Measurements from ENCODE around the gene SLC9B2.
"Not testable (repeated sequence)": the region's sequence is repeated elsewhere in the genome, so short reads cannot be mapped to it uniquely, and the experiment has no call there.

The SLC9B2 gene

GRCh38 chr4:103018391-103019307 lies 57.9 kb downstream of the SLC9B2 start:
- no peak for DNase-seq

- no peak for DNase-seq
Measured at GRCh38 chr4:103012551-103012950, 64.0 kb downstream of the SLC9B2 start.

GRCh38 chr4:103012060-103012459 lies 64.5 kb downstream of the SLC9B2 start:
- no peak for DNase-seq

GRCh38 chr4:103011378-103012025 lies 65.1 kb downstream of the SLC9B2 start:
- DNase-seq, result no peak

GRCh38 chr4:103010804-103011203 lies 65.8 kb downstream of the SLC9B2 start:
- DNase-seq, result no peak

GRCh38 chr4:103008875-103009729 lies 67.5 kb downstream of the SLC9B2 start:
- DNase-seq, result no peak

GRCh38 chr4:103002551-103002950 lies 74.0 kb downstream of the SLC9B2 start:
- no peak for DNase-seq

GRCh38 chr4:102994803-102995202 lies 81.8 kb downstream of the SLC9B2 start:
- DNase-seq, result no peak

GRCh38 chr4:102993985-102994384 lies 82.6 kb downstream of the SLC9B2 start:
- not testable (repeated sequence) for DNase-seq

GRCh38 chr4:102988429-102989020 lies 88.0 kb downstream of the SLC9B2 start:
- no peak for DNase-seq

- DNase-seq, result no peak
Measured at GRCh38 chr4:102981005-102981404, 95.6 kb downstream of the SLC9B2 start.
